Activated naive CD8-positive, alpha-beta T cell treated with anti-CD3 and anti-CD28 coated beads for 36 hours (primary cell): Measurements from ENCODE around the gene APOB. TPM values are rescaled to one million over a fixed set of nuclear protein-coding genes. Genes with fewer than 3 reads are reported as not detected.

Source experiments
- DNase-seq: peaks from one replicate; pipeline ENCODE4 v3.0.0; 2021
- H3K27ac Mint-ChIP-seq: one replicate; pipeline ENCODE4 v1.8.0; 2022; ENCODE audit warnings: mild to moderate bottlenecking, moderate library complexity, mixed read lengths
- H3K27me3 Mint-ChIP-seq: one replicate; pipeline ENCODE4 v1.8.0; 2022; ENCODE audit warnings: mild to moderate bottlenecking, mixed read lengths
- H3K36me3 Mint-ChIP-seq: one replicate; pipeline ENCODE4 v1.8.0; 2021; ENCODE audit warnings: mild to moderate bottlenecking, mixed read lengths
- H3K4me1 Mint-ChIP-seq: one replicate; pipeline ENCODE4 v1.8.0; 2021; ENCODE audit warnings: mixed read lengths
- H3K4me3 Mint-ChIP-seq: one replicate; pipeline ENCODE4 v1.8.0; 2022; ENCODE audit warnings: mild to moderate bottlenecking, moderate library complexity, mixed read lengths
- H3K9me3 Mint-ChIP-seq: one replicate; pipeline ENCODE4 v1.8.0; 2022; ENCODE audit warnings: mixed read lengths
- total RNA-seq, 2 experiments: library from RNA; stranded (reverse); gene quantifications; one replicate each; pipeline ENCODE4 v1.2.3, GENCODE V29; 2021

APOB gene
- total RNA-seq, 2 experiments from 2014 or later = not detected

- DNase-seq = no peak
- Mint-ChIP-seq H3K4me3 (no peak overlapping the region), H3K27me3 (peaks cover 6% of the 10 kb centered on the region), H3K36me3 (no peaks in the 10 kb centered on the region), H3K4me1 (no peaks in the 10 kb centered on the region), H3K9me3 (no peaks in the 10 kb centered on the region), H3K27ac (no peak overlapping the region)
These were observed 43.8 kb downstream of the APOB start for GRCh38 chr2:20999906-21000645.

- Mint-ChIP-seq H3K27me3 (peaks cover 3% of the 10 kb centered on the region), H3K36me3 (no peaks in the 10 kb centered on the region), H3K4me1 (no peaks in the 10 kb centered on the region), H3K4me3 (no peak overlapping the region), H3K9me3 (no peaks in the 10 kb centered on the region), H3K27ac (no peak overlapping the region)
- no peak for DNase-seq
These were observed 44.6 kb downstream of the APOB start for GRCh38 chr2:20998972-20999905.

- DNase-seq = no peak
- H3K27ac Mint-ChIP-seq = no peak overlapping the region
- no peak overlapping the region for H3K4me3 Mint-ChIP-seq
- H3K27me3 Mint-ChIP-seq = peaks cover 3% of the 10 kb centered on the region
- no peaks in the 10 kb centered on the region for H3K9me3 Mint-ChIP-seq
- H3K4me1 Mint-ChIP-seq = no peaks in the 10 kb centered on the region
- no peaks in the 10 kb centered on the region for H3K36me3 Mint-ChIP-seq
These were observed 45.7 kb downstream of the APOB start for GRCh38 chr2:20997953-20998722.

GRCh38 chr2:20994130-20994529, 49.7 kb downstream of the APOB start:
- no peak for DNase-seq
- no peak overlapping the region for H3K4me3 Mint-ChIP-seq

GRCh38 chr2:20992201-20992711, 51.6 kb downstream of the APOB start:
- no peak for DNase-seq
- Mint-ChIP-seq H3K4me3 (no peak overlapping the region), H3K36me3 (no peaks in the 10 kb centered on the region), H3K27me3 (no peaks in the 10 kb centered on the region), H3K27ac (no peak overlapping the region), H3K4me1 (no peaks in the 10 kb centered on the region), H3K9me3 (no peaks in the 10 kb centered on the region)

More at GRCh38 chr2:20994130-20994529, 49.7 kb downstream of the APOB start:
- no peaks in the 10 kb centered on the region for H3K27me3 Mint-ChIP-seq
- H3K9me3 Mint-ChIP-seq = no peaks in the 10 kb centered on the region
- no peaks in the 10 kb centered on the region for H3K36me3 Mint-ChIP-seq
- no peaks in the 10 kb centered on the region for H3K4me1 Mint-ChIP-seq
- no peak overlapping the region for H3K27ac Mint-ChIP-seq

- DNase-seq = no peak
- Mint-ChIP-seq H3K9me3 (no peaks in the 10 kb centered on the region), H3K36me3 (no peaks in the 10 kb centered on the region), H3K4me3 (no peak overlapping the region), H3K27ac (no peak overlapping the region), H3K4me1 (no peaks in the 10 kb centered on the region), H3K27me3 (no peaks in the 10 kb centered on the region)
These were observed 53.1 kb downstream of the APOB start for GRCh38 chr2:20990442-20991430.

- DNase-seq = no peak
- no peaks in the 10 kb centered on the region for H3K9me3 Mint-ChIP-seq
- no peaks in the 10 kb centered on the region for H3K4me1 Mint-ChIP-seq
- H3K36me3 Mint-ChIP-seq = no peaks in the 10 kb centered on the region
- no peaks in the 10 kb centered on the region for H3K27me3 Mint-ChIP-seq
- H3K27ac Mint-ChIP-seq = no peak overlapping the region
- H3K4me3 Mint-ChIP-seq = no peak overlapping the region
These were observed 54.5 kb downstream of the APOB start for GRCh38 chr2:20989404-20989803.

GRCh38 chr2:20988905-20989304, 55.0 kb downstream of the APOB start:
- Mint-ChIP-seq H3K9me3 (no peaks in the 10 kb centered on the region), H3K36me3 (no peaks in the 10 kb centered on the region), H3K27me3 (no peaks in the 10 kb centered on the region), H3K27ac (no peak overlapping the region), H3K4me1 (no peaks in the 10 kb centered on the region), H3K4me3 (no peak overlapping the region)
- DNase-seq = no peak

- no peaks in the 10 kb centered on the region for H3K4me1 Mint-ChIP-seq
- no peak overlapping the region for H3K4me3 Mint-ChIP-seq
- DNase-seq = no peak
- no peaks in the 10 kb centered on the region for H3K36me3 Mint-ChIP-seq
- H3K9me3 Mint-ChIP-seq = no peaks in the 10 kb centered on the region
- H3K27ac Mint-ChIP-seq = no peak overlapping the region
- peaks cover 3% of the 10 kb centered on the region for H3K27me3 Mint-ChIP-seq
These were observed 57.6 kb downstream of the APOB start for GRCh38 chr2:20986024-20986939.

GRCh38 chr2:20985062-20985461, 58.8 kb downstream of the APOB start:
- H3K27ac Mint-ChIP-seq = no peak overlapping the region
- no peak overlapping the region for H3K4me3 Mint-ChIP-seq
- H3K9me3 Mint-ChIP-seq = no peaks in the 10 kb centered on the region
- no peaks in the 10 kb centered on the region for H3K36me3 Mint-ChIP-seq
- H3K4me1 Mint-ChIP-seq = no peaks in the 10 kb centered on the region
- peaks cover 5% of the 10 kb centered on the region for H3K27me3 Mint-ChIP-seq
- DNase-seq = no peak

GRCh38 chr2:20984408-20984807, 59.5 kb downstream of the APOB start:
- H3K9me3 Mint-ChIP-seq = no peaks in the 10 kb centered on the region
- no peak for DNase-seq
- H3K36me3 Mint-ChIP-seq = no peaks in the 10 kb centered on the region

GRCh38 chr2:20983844-20984243, 60.0 kb downstream of the APOB start:
- Mint-ChIP-seq H3K9me3 (no peaks in the 10 kb centered on the region), H3K27ac (no peak overlapping the region), H3K27me3 (peaks cover 5% of the 10 kb centered on the region)

More at GRCh38 chr2:20984408-20984807, 59.5 kb downstream of the APOB start:
- H3K4me3 Mint-ChIP-seq = no peak overlapping the region
- H3K4me1 Mint-ChIP-seq = no peaks in the 10 kb centered on the region
- H3K27me3 Mint-ChIP-seq = peaks cover 5% of the 10 kb centered on the region
- no peak overlapping the region for H3K27ac Mint-ChIP-seq

GRCh38 chr2:20982861-20983260, 61.0 kb downstream of the APOB start:
- Mint-ChIP-seq H3K27me3 (peaks cover 5% of the 10 kb centered on the region), H3K9me3 (no peaks in the 10 kb centered on the region), H3K4me3 (no peak overlapping the region), H3K27ac (no peak overlapping the region), H3K36me3 (no peaks in the 10 kb centered on the region), H3K4me1 (no peaks in the 10 kb centered on the region)
- no peak for DNase-seq

More at GRCh38 chr2:20983844-20984243, 60.0 kb downstream of the APOB start:
- H3K4me3 Mint-ChIP-seq = no peak overlapping the region
- H3K4me1 Mint-ChIP-seq = no peaks in the 10 kb centered on the region
- no peak for DNase-seq
- no peaks in the 10 kb centered on the region for H3K36me3 Mint-ChIP-seq
